ENCODE measurements around the gene CLEC18C.
"Not testable (repeated sequence)": the region's sequence is repeated elsewhere in the genome, so short reads cannot be mapped to it uniquely, and the experiment has no call there.

- TF ChIP-seq CTCF, POLR2A (IDR thresholded peaks at IDR 0.05): not testable (repeated sequence)
These were observed 23.2 kb downstream of the CLEC18C start for GRCh38 chr16:70196683-70197300.
